ENCODE results near the gene MYRIP.

DNA sequence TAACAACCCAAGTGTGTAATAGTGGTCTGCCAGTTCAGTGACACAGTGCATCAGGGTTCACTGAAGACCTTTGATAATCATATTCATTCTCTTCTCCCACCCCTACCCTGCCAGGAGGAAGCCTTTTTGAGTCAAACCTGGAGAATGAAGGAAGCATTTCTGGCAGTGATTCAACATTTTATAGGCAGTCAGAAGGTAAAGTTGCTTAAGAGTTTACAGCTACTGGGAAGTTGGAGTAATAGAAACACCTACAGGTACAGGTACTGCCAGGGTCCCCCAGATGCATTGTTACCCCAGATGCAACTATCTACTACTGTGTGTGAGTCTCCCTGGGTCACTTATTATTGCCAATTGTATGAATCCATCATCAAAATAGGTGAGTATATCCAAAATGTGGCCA is 353.2 kb downstream of the MYRIP start:
- no peak for TF ChIP-seq SIN3A (IDR thresholded peaks at IDR 0.05; ENCODE audit: low read depth, low read length)
- TF ChIP-seq, protein P1, sequence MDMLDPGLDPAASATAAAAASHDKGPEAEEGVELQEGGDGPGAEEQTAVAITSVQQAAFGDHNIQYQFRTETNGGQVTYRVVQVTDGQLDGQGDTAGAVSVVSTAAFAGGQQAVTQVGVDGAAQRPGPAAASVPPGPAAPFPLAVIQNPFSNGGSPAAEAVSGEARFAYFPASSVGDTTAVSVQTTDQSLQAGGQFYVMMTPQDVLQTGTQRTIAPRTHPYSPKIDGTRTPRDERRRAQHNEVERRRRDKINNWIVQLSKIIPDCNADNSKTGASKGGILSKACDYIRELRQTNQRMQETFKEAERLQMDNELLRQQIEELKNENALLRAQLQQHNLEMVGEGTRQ (IDR thresholded peaks at IDR 0.05; ENCODE audit: borderline replicate concordance, low read depth, low read length), result no peak
- TF ChIP-seq YY1 (IDR thresholded peaks at IDR 0.05; ENCODE audit: low read depth, low read length), result no peak
- TF ChIP-seq USF1 (IDR thresholded peaks at IDR 0.05; ENCODE audit: borderline replicate concordance, extremely low read length, insufficient read depth, low read depth, low read length), result no peak
- no peak for TF ChIP-seq MAX (IDR thresholded peaks at IDR 0.05; ENCODE audit: low read depth, low read length)

Data from GM12878 (cell line).